GM21528 (cell line): Measurements from ENCODE around the gene SLC12A7.

ENCODE experiments used
- ATAC-seq: cut with Tn5 transposase; IDR thresholded peaks from one replicate; pipeline ENCODE4 v1.9.1; 2021; ENCODE audit warnings: mild to moderate bottlenecking, moderate library complexity; ENCODE audit not compliant: unreplicated experiment, low FRiP score

SLC12A7 gene

GRCh38 chr5:1041225-1042143, 70.4 kb downstream of the SLC12A7 start:
- no peak for ATAC-seq

GRCh38 chr5:1040571-1040970, 71.3 kb downstream of the SLC12A7 start:
- ATAC-seq, result no peak

- no peak for ATAC-seq
These were observed 72.1 kb downstream of the SLC12A7 start for GRCh38 chr5:1039706-1040260.

GRCh38 chr5:1039210-1039548, 72.7 kb downstream of the SLC12A7 start:
- ATAC-seq, result no peak

- ATAC-seq, result no peak
These were observed 73.2 kb downstream of the SLC12A7 start for GRCh38 chr5:1038417-1039209.

- no peak for ATAC-seq
These were observed 74.0 kb downstream of the SLC12A7 start for GRCh38 chr5:1037671-1038416.

GRCh38 chr5:1037123-1037670, 74.7 kb downstream of the SLC12A7 start:
- no peak for ATAC-seq

- no peak for ATAC-seq
These were observed 75.2 kb downstream of the SLC12A7 start for GRCh38 chr5:1036504-1037122.

GRCh38 chr5:1035421-1036405, 76.2 kb downstream of the SLC12A7 start:
- ATAC-seq, result no peak

- no peak for ATAC-seq
These were observed 76.9 kb downstream of the SLC12A7 start for GRCh38 chr5:1034986-1035385.

GRCh38 chr5:1034421-1034905, 77.4 kb downstream of the SLC12A7 start:
- no peak for ATAC-seq

- no peak for ATAC-seq
These were observed 78.0 kb downstream of the SLC12A7 start for GRCh38 chr5:1033606-1034420.

GRCh38 chr5:1033178-1033577, 78.7 kb downstream of the SLC12A7 start:
- no peak for ATAC-seq

- no peak for ATAC-seq
These were observed 79.3 kb downstream of the SLC12A7 start for GRCh38 chr5:1032551-1033027.

GRCh38 chr5:1032011-1032410, 79.9 kb downstream of the SLC12A7 start:
- no peak for ATAC-seq

- ATAC-seq, result no peak
These were observed 80.4 kb downstream of the SLC12A7 start for GRCh38 chr5:1031306-1031959.

- ATAC-seq, result no peak
These were observed 81.0 kb downstream of the SLC12A7 start for GRCh38 chr5:1030801-1031271.
